Measurements from ENCODE around the gene C18orf63. TPM values are rescaled to one million over a fixed set of nuclear protein-coding genes. Genes with fewer than 3 reads are reported as not detected.
A peak's percentile ranks its signal among the peaks of the same experiment; 100 is the strongest.
"Not testable (repeated sequence)": the region's sequence is repeated elsewhere in the genome, so short reads cannot be mapped to it uniquely, and the experiment has no call there.

The C18orf63 gene
- total RNA-seq, 1 experiment from 2014 or later, result not detected

- Mint-ChIP-seq H3K27ac (no peak overlapping the region), H3K4me3 (peak overlapping the region; percentile 94), H3K9me3 (no peaks in the 10 kb centered on the region), H3K27me3 (ENCODE audit: low read depth) (no peaks in the 10 kb centered on the region; the same call in 1 of the 2 replicates), H3K36me3 (peaks cover 5% of the 10 kb centered on the region), H3K4me1 (peaks cover 28% of the 10 kb centered on the region)
- TF ChIP-seq, protein P1, sequence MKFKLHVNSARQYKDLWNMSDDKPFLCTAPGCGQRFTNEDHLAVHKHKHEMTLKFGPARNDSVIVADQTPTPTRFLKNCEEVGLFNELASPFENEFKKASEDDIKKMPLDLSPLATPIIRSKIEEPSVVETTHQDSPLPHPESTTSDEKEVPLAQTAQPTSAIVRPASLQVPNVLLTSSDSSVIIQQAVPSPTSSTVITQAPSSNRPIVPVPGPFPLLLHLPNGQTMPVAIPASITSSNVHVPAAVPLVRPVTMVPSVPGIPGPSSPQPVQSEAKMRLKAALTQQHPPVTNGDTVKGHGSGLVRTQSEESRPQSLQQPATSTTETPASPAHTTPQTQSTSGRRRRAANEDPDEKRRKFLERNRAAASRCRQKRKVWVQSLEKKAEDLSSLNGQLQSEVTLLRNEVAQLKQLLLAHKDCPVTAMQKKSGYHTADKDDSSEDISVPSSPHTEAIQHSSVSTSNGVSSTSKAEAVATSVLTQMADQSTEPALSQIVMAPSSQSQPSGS (CRISPR knock-in tag; IDR thresholded peaks at IDR 0.05; ENCODE audit: borderline replicate concordance, low read depth), result no peak
- no peak for TF ChIP-seq ZNF317 (CRISPR knock-in tag; IDR thresholded peaks at IDR 0.05; ENCODE audit: borderline replicate concordance, low read depth)
- TF ChIP-seq MLX (CRISPR knock-in tag; IDR thresholded peaks at IDR 0.05), result no peak
- TF ChIP-seq NR3C1 (CRISPR knock-in tag; conservative IDR thresholded peaks at IDR 0.05; ENCODE audit: low read depth), result no peak
- TF ChIP-seq TEAD4 (CRISPR knock-in tag; IDR thresholded peaks at IDR 0.05), result no peak
- no peak for TF ChIP-seq FOXJ3 (CRISPR knock-in tag; IDR thresholded peaks at IDR 0.05; ENCODE audit: borderline replicate concordance)
- no peak for TF ChIP-seq NFATC4 (CRISPR knock-in tag; IDR thresholded peaks at IDR 0.05)
- TF ChIP-seq NFE2L1 (CRISPR knock-in tag; IDR thresholded peaks at IDR 0.05), result no peak
- TF ChIP-seq PRRX2 (CRISPR knock-in tag; IDR thresholded peaks at IDR 0.05), result no peak
- ChIA-PET POLR2A (no interaction called here), CTCF (interaction anchor here (1.2 kb wide), 1 partner anchor 18 kb away, joined by 3 read pairs; no protein-coding TSS in a partner anchor)
- DNase-seq (ENCODE audit: low spot score), result no peak
- ATAC-seq, result no peak
Measured at GRCh38 chr18:74292541-74292858, 23.1 kb upstream of the C18orf63 start.

- H3K27ac Mint-ChIP-seq; POLR2A ChIA-PET; DNase-seq (ENCODE audit: low spot score); ATAC-seq; H3K27me3 Mint-ChIP-seq (ENCODE audit: low read depth); H3K9me3 Mint-ChIP-seq; H3K36me3 Mint-ChIP-seq: not testable (repeated sequence)
- H3K4me1 Mint-ChIP-seq, result peaks cover 23% of the 10 kb centered on the region
- CTCF ChIA-PET, result interaction anchor here (1.2 kb wide), 1 partner anchor 17 kb away, joined by 3 read pairs; no protein-coding TSS in a partner anchor
- peak overlapping the region; percentile 94 for H3K4me3 Mint-ChIP-seq
Measured at GRCh38 chr18:74292982-74293381, 22.7 kb upstream of the C18orf63 start.

GRCh38 chr18:74294526-74294925, 21.1 kb upstream of the C18orf63 start:
- no peaks in the 10 kb centered on the region; the same call in 1 of the 2 replicates for H3K27me3 Mint-ChIP-seq (ENCODE audit: low read depth)
- peaks cover 4% of the 10 kb centered on the region for H3K9me3 Mint-ChIP-seq
- ChIA-PET POLR2A (no interaction called here), CTCF (no interaction called here)
- no peak overlapping the region for H3K27ac Mint-ChIP-seq
- H3K4me3 Mint-ChIP-seq, result no peak overlapping the region
- peaks cover 9% of the 10 kb centered on the region for H3K4me1 Mint-ChIP-seq
- DNase-seq (ENCODE audit: low spot score), result no peak
- ATAC-seq, result no peak
- peaks cover 13% of the 10 kb centered on the region for H3K36me3 Mint-ChIP-seq
- TF ChIP-seq RORB (CRISPR knock-in tag; IDR thresholded peaks at IDR 0.05) (no peak), GTF2I (CRISPR knock-in tag; conservative IDR thresholded peaks at IDR 0.05) (no peak), TP53 (CRISPR knock-in tag; IDR thresholded peaks at IDR 0.05) (no peak), SOX15 (CRISPR knock-in tag; IDR thresholded peaks at IDR 0.05) (no peak), SP1 (CRISPR knock-in tag; conservative IDR thresholded peaks at IDR 0.05) (no peak), ATF1 (CRISPR knock-in tag; IDR thresholded peaks at IDR 0.05) (no peak), ARID4B (CRISPR knock-in tag; IDR thresholded peaks at IDR 0.05; ENCODE audit: borderline replicate concordance) (no peak), ZBTB21 (CRISPR knock-in tag; IDR thresholded peaks at IDR 0.05; ENCODE audit: borderline replicate concordance) (no peak)
